Suppressor macrophage treated with lipopolysaccharide for 1 hour (primary cell): ENCODE measurements around the gene LANCL1.

Experiments
- DNase-seq, 3 donors: peaks; one replicate each; pipeline ENCODE4 v3.0.0-alpha.2; 2020 to 2022

The LANCL1 gene

GRCh38 chr2:210476194-210477128 is at the start of gene LANCL1:
LANCL1 (minus strand) TSS chr2:210476759; CDS start chr2:210476396, 363 bp downstream.
- peak; percentile 91 to 94 (median 94) for DNase-seq

- no peak for DNase-seq
Observed at GRCh38 chr2:210524533-210524932, 48.0 kb upstream of the LANCL1 start.

GRCh38 chr2:210523650-210524289 is 47.2 kb upstream of the LANCL1 start:
- no peak for DNase-seq

GRCh38 chr2:210522399-210522798 is 45.8 kb upstream of the LANCL1 start:
- DNase-seq: no peak

GRCh38 chr2:210519594-210519993 is 43.0 kb upstream of the LANCL1 start:
- no peak for DNase-seq

- no peak for DNase-seq
Observed at GRCh38 chr2:210517264-210517663, 40.7 kb upstream of the LANCL1 start.

- no peak for DNase-seq
Observed at GRCh38 chr2:210515911-210516310, 39.4 kb upstream of the LANCL1 start.

GRCh38 chr2:210503725-210504191 is 27.2 kb upstream of the LANCL1 start:
- DNase-seq: peak in 2 of 3 donors; percentile 3 to 4

- peak; percentile 64 to 73 (median 73) for DNase-seq
Observed at GRCh38 chr2:210503001-210503623, 26.6 kb upstream of the LANCL1 start.

GRCh38 chr2:210496512-210496911 is 20.0 kb upstream of the LANCL1 start:
- DNase-seq: no peak

- no peak for DNase-seq
Observed at GRCh38 chr2:210493528-210493927, 17.0 kb upstream of the LANCL1 start.

GRCh38 chr2:210481601-210482175 is 5.1 kb upstream of the LANCL1 start:
- no peak for DNase-seq

GRCh38 chr2:210480764-210481163 is 4.2 kb upstream of the LANCL1 start:
- DNase-seq: no peak

- no peak for DNase-seq
Observed at GRCh38 chr2:210480079-210480478, 3.5 kb upstream of the LANCL1 start.

GRCh38 chr2:210478661-210479060 is 2.1 kb upstream of the LANCL1 start:
- no peak for DNase-seq

- no peak for DNase-seq
Observed at GRCh38 chr2:210477496-210477895, 937 bp upstream of the LANCL1 start.

GRCh38 chr2:210475706-210476105 is 853 bp downstream of the LANCL1 start:
- DNase-seq: no peak

- DNase-seq: no peak
Observed at GRCh38 chr2:210474776-210475175, 1.8 kb downstream of the LANCL1 start.

- no peak for DNase-seq
Observed at GRCh38 chr2:210461401-210461800, 15.2 kb downstream of the LANCL1 start.

GRCh38 chr2:210460322-210461227 is 16.0 kb downstream of the LANCL1 start:
- DNase-seq: no peak

- DNase-seq: no peak
Observed at GRCh38 chr2:210459880-210460279, 16.7 kb downstream of the LANCL1 start.

- DNase-seq: no peak
Observed at GRCh38 chr2:210459407-210459806, 17.2 kb downstream of the LANCL1 start.
